Spleen (tissue), 7 donors: ENCODE measurements around the gene GGACT.

ENCODE experiments used
- CTCF ChIP-seq, 11 experiments: fragments of 200-600 bp in 7 of 11; fragments of 450-650 bp in 4 of 11; sonication (generic) in 4 of 11; IDR thresholded peaks in 8 of 11; conservative IDR thresholded peaks in 3 of 11; 1 replicate in 7 of 11; 2 replicates in 4 of 11; pipeline versions ENCODE4 v1.4.0 to v1.8.0; 2016 to 2021; ENCODE audit warnings: antibody characterized with exemption in 11 of 11, inconsistent platforms in 4 of 11, mild to moderate bottlenecking in 1 of 11
- POLR2A ChIP-seq, 3 donors: fragments of 450-650 bp; IDR thresholded peaks; one replicate each; pipeline ENCODE4 v1.5.1; 2017; ENCODE audit warnings: antibody characterized with exemption in 3 of 3, mild to moderate bottlenecking in 1 of 3
- POLR2AphosphoS5 ChIP-seq, 3 donors: sonication (generic); formaldehyde crosslinking; IDR thresholded peaks; one replicate each; pipeline ENCODE4 v1.5.1; 2017; ENCODE audit warnings: antibody characterized with exemption in 3 of 3
- donor health status: DM: no; HTN: no; CAD: no; lungs with moderate emphysema.
- donor health status: DM: no; HTN: no; CAD: no.
- donor health status: DM: no; HTN: no; CAD: no.

- TF ChIP-seq CTCF (IDR thresholded peaks at IDR 0.05 in 8 of 11, conservative IDR thresholded peaks at IDR 0.05 in 3 of 11) (no peak), POLR2A (IDR thresholded peaks at IDR 0.05) (no peak), POLR2AphosphoS5 (IDR thresholded peaks at IDR 0.05) (no peak)
Measured at GRCh38 chr13:100532836-100533435, 55.7 kb downstream of the GGACT start.
